Measurements from ENCODE around the gene OPN4. TPM values are rescaled to one million over a fixed set of nuclear protein-coding genes. Genes with fewer than 3 reads are reported as not detected.

Gene OPN4
- total RNA-seq, 1 experiment from 2014 or later: not detected

- Histone ChIP-seq H3K4me3 (ENCODE audit: low read length) (no peak overlapping the region), H3K27ac (ENCODE audit: low read length) (no peak overlapping the region), H3K4me1 (ENCODE audit: insufficient read depth, low read length) (peaks cover 28% of the 10 kb centered on the region), H3K27me3 (ENCODE audit: low read length) (no peaks in the 10 kb centered on the region), H4K20me1 (ENCODE audit: low read length) (no peaks in the 10 kb centered on the region), H3F3A (ENCODE audit: low read length, unreplicated experiment) (no peaks in the 10 kb centered on the region), H3K9ac (ENCODE audit: low read length) (no peak overlapping the region), H3K79me2 (ENCODE audit: low read length) (no peaks in the 10 kb centered on the region), H3K4me2 (ENCODE audit: low read length) (no peak overlapping the region), H3K9me3 (ENCODE audit: low read length) (no peaks in the 10 kb centered on the region), H3K9me2 (replicated peaks; ENCODE audit: low read length) (no peaks in the 10 kb centered on the region), H3K36me3 (ENCODE audit: low read depth, low read length) (no peaks in the 10 kb centered on the region), H2AFZ (ENCODE audit: low read length) (no peak overlapping the region)
- BruUV-seq (replicated peaks): no TSS peak
- TF ChIP-seq CTCF (conservative IDR thresholded peaks at IDR 0.05; ENCODE audit: low read depth, low read length) (no peak), EZH2phosphoT487 (IDR thresholded peaks at IDR 0.05; ENCODE audit: borderline replicate concordance, low read length) (no peak), EZH2 (IDR thresholded peaks at IDR 0.05; ENCODE audit: low read length, unreplicated experiment) (no peak)
- ATAC-seq (no peak), DNase-seq (no peak)
- ChIA-PET POLR2A (ENCODE audit: unreplicated experiment) (no interaction called here), CTCF (no interaction called here)
- intact Hi-C loops (cut with micrococcal nuclease): no loop called here
Observed at GRCh38 chr10:86663046-86663345, 8.6 kb downstream of the OPN4 start.

GRCh38 chr10:86663576-86664339 lies 9.4 kb downstream of the OPN4 start:
- ChIA-PET POLR2A (ENCODE audit: unreplicated experiment) (no interaction called here), CTCF (no interaction called here)
- ATAC-seq (no peak), DNase-seq (no peak)
- Histone ChIP-seq H3K4me2 (ENCODE audit: low read length) (no peak overlapping the region), H3K27me3 (ENCODE audit: low read length) (no peaks in the 10 kb centered on the region), H3F3A (ENCODE audit: low read length, unreplicated experiment) (no peaks in the 10 kb centered on the region), H4K20me1 (ENCODE audit: low read length) (no peaks in the 10 kb centered on the region), H2AFZ (ENCODE audit: low read length) (no peak overlapping the region), H3K27ac (ENCODE audit: low read length) (no peak overlapping the region), H3K36me3 (ENCODE audit: low read depth, low read length) (no peaks in the 10 kb centered on the region), H3K9me2 (replicated peaks; ENCODE audit: low read length) (no peaks in the 10 kb centered on the region), H3K9ac (ENCODE audit: low read length) (no peak overlapping the region), H3K4me3 (ENCODE audit: low read length) (no peak overlapping the region), H3K9me3 (ENCODE audit: low read length) (no peaks in the 10 kb centered on the region), H3K79me2 (ENCODE audit: low read length) (no peaks in the 10 kb centered on the region), H3K4me1 (ENCODE audit: insufficient read depth, low read length) (peaks cover 35% of the 10 kb centered on the region)
- BruUV-seq (replicated peaks): no TSS peak
- intact Hi-C loops (cut with micrococcal nuclease): no loop called here
- no peak for TF ChIP-seq EZH2phosphoT487 (IDR thresholded peaks at IDR 0.05; ENCODE audit: borderline replicate concordance, low read length)
- TF ChIP-seq EZH2 (IDR thresholded peaks at IDR 0.05; ENCODE audit: low read length, unreplicated experiment): no peak
- TF ChIP-seq CTCF (conservative IDR thresholded peaks at IDR 0.05; ENCODE audit: low read depth, low read length): no peak

All from PC-3 (cell line).